ENCODE results near the gene GJA3. TPM values are rescaled to one million over a fixed set of nuclear protein-coding genes. Genes with fewer than 3 reads are reported as not detected.

GJA3 gene
- total RNA-seq, 1 experiment from 2014 or later: 0.43 TPM

- CTCF ChIA-PET: no interaction called here
- BruUV-seq (replicated peaks): no TSS peak
Measured at GRCh38 chr13:20116213-20116612, 44.6 kb downstream of the GJA3 start.

GRCh38 chr13:20114066-20114610 lies 46.7 kb downstream of the GJA3 start:
- TF ChIP-seq CTCF (conservative IDR thresholded peaks at IDR 0.05; ENCODE audit: low read depth, low read length) (no peak), EZH2 (IDR thresholded peaks at IDR 0.05; ENCODE audit: borderline replicate concordance, low read depth, low read length, poor library complexity, severe bottlenecking) (no peak)
- CTCF ChIA-PET: no interaction called here
- BruUV-seq (replicated peaks): no TSS peak
- H3K27ac ChIP-seq (ENCODE audit: low read depth, low read length, poor library complexity, severe bottlenecking): no peak overlapping the region
- no peaks in the 10 kb centered on the region for H3K27me3 ChIP-seq (replicated peaks; ENCODE audit: insufficient read depth, low read depth, low read length, poor library complexity)
- intact Hi-C loops (cut with micrococcal nuclease; ENCODE audit: unreplicated experiment): no loop called here
- no peaks in the 10 kb centered on the region for H3K4me1 ChIP-seq (ENCODE audit: insufficient read depth, low read length, poor library complexity, severe bottlenecking)
- POLR2A ChIA-PET (ENCODE audit: low non-redundant PET): no interaction called here
- H3K4me3 ChIP-seq (ENCODE audit: low read depth, low read length, poor library complexity, severe bottlenecking): no peak overlapping the region
- H3K9me3 ChIP-seq (ENCODE audit: low read depth, low read length, poor library complexity, severe bottlenecking): no peaks in the 10 kb centered on the region
- DNase-seq (ENCODE audit: low spot score): no peak
- H3K36me3 ChIP-seq (ENCODE audit: insufficient read depth, low read length, poor library complexity, severe bottlenecking): no peaks in the 10 kb centered on the region

More at GRCh38 chr13:20116213-20116612, 44.6 kb downstream of the GJA3 start:
- H3K27ac ChIP-seq (ENCODE audit: low read depth, low read length, poor library complexity, severe bottlenecking): no peak overlapping the region
- H3K4me1 ChIP-seq (ENCODE audit: insufficient read depth, low read length, poor library complexity, severe bottlenecking): peaks cover 5% of the 10 kb centered on the region
- TF ChIP-seq CTCF (conservative IDR thresholded peaks at IDR 0.05; ENCODE audit: low read depth, low read length): no peak
- no peak for TF ChIP-seq EZH2 (IDR thresholded peaks at IDR 0.05; ENCODE audit: borderline replicate concordance, low read depth, low read length, poor library complexity, severe bottlenecking)
- no peak overlapping the region for H3K4me3 ChIP-seq (ENCODE audit: low read depth, low read length, poor library complexity, severe bottlenecking)
- H3K36me3 ChIP-seq (ENCODE audit: insufficient read depth, low read length, poor library complexity, severe bottlenecking): no peaks in the 10 kb centered on the region
- H3K27me3 ChIP-seq (replicated peaks; ENCODE audit: insufficient read depth, low read depth, low read length, poor library complexity): no peaks in the 10 kb centered on the region
- no peak for DNase-seq (ENCODE audit: low spot score)
- intact Hi-C loops (cut with micrococcal nuclease; ENCODE audit: unreplicated experiment): no loop called here
- POLR2A ChIA-PET (ENCODE audit: low non-redundant PET): no interaction called here
- no peaks in the 10 kb centered on the region for H3K9me3 ChIP-seq (ENCODE audit: low read depth, low read length, poor library complexity, severe bottlenecking)

- H3K9me3 ChIP-seq (ENCODE audit: low read depth, low read length, poor library complexity, severe bottlenecking): no peaks in the 10 kb centered on the region
- H3K27me3 ChIP-seq (replicated peaks; ENCODE audit: insufficient read depth, low read depth, low read length, poor library complexity): no peaks in the 10 kb centered on the region
- DNase-seq (ENCODE audit: low spot score): no peak
- H3K27ac ChIP-seq (ENCODE audit: low read depth, low read length, poor library complexity, severe bottlenecking): no peak overlapping the region
- POLR2A ChIA-PET (ENCODE audit: low non-redundant PET): no interaction called here
- H3K36me3 ChIP-seq (ENCODE audit: insufficient read depth, low read length, poor library complexity, severe bottlenecking): no peaks in the 10 kb centered on the region
- no peak overlapping the region for H3K4me3 ChIP-seq (ENCODE audit: low read depth, low read length, poor library complexity, severe bottlenecking)
- intact Hi-C loops (cut with micrococcal nuclease; ENCODE audit: unreplicated experiment): no loop called here
- H3K4me1 ChIP-seq (ENCODE audit: insufficient read depth, low read length, poor library complexity, severe bottlenecking): peaks cover 3% of the 10 kb centered on the region
- no TSS peak for BruUV-seq (replicated peaks)
- CTCF ChIA-PET: no interaction called here
- TF ChIP-seq EZH2 (IDR thresholded peaks at IDR 0.05; ENCODE audit: borderline replicate concordance, low read depth, low read length, poor library complexity, severe bottlenecking) (no peak), CTCF (conservative IDR thresholded peaks at IDR 0.05; ENCODE audit: low read depth, low read length) (no peak)
Measured at GRCh38 chr13:20109037-20109436, 51.8 kb downstream of the GJA3 start.

Data from A673 (cell line).